ENCODE data around the gene GGTLC1. TPM values are rescaled to one million over a fixed set of nuclear protein-coding genes. Genes with fewer than 3 reads are reported as not detected.

Gene GGTLC1
- total RNA-seq, 1 experiment from 2014 or later: not detected

DNA sequence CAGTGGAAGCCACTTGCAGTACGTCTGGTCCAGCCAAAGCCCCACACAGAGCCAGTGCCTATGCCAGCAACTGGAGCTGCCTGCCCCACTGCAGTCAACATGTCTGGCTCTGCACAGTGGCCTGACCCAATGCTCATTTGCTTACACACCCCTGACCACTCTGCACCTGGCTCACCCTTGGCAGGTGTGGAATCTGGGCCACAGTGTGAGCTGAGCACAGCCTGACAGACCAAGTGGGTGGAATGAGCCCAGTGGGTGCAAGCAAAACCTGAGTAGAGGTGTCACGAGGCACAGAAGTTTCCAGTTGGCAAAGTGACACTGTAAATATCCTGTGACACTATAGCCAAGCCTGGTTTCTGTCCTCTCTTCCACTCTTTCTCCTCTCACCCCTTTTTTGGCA lies 49.5 kb downstream of the GGTLC1 start:
- intact Hi-C loops (cut with micrococcal nuclease; ENCODE audit: unreplicated experiment): no loop called here
- no peaks in the 10 kb centered on the region for H3K9me3 ChIP-seq (ENCODE audit: low read depth, low read length, poor library complexity, severe bottlenecking)
- no TSS peak for BruUV-seq (replicated peaks)
- no peak overlapping the region for H3K27ac ChIP-seq (ENCODE audit: low read depth, low read length, poor library complexity, severe bottlenecking)
- no peak overlapping the region for H3K4me3 ChIP-seq (ENCODE audit: low read depth, low read length, poor library complexity, severe bottlenecking)
- H3K4me1 ChIP-seq (ENCODE audit: insufficient read depth, low read length, poor library complexity, severe bottlenecking): no peaks in the 10 kb centered on the region
- DNase-seq (ENCODE audit: low spot score): no peak
- POLR2A ChIA-PET (ENCODE audit: low non-redundant PET): no interaction called here
- peaks cover under 1% of the 10 kb centered on the region for H3K27me3 ChIP-seq (replicated peaks; ENCODE audit: insufficient read depth, low read depth, low read length, poor library complexity)
- no peaks in the 10 kb centered on the region for H3K36me3 ChIP-seq (ENCODE audit: insufficient read depth, low read length, poor library complexity, severe bottlenecking)
- TF ChIP-seq, protein P1, sequence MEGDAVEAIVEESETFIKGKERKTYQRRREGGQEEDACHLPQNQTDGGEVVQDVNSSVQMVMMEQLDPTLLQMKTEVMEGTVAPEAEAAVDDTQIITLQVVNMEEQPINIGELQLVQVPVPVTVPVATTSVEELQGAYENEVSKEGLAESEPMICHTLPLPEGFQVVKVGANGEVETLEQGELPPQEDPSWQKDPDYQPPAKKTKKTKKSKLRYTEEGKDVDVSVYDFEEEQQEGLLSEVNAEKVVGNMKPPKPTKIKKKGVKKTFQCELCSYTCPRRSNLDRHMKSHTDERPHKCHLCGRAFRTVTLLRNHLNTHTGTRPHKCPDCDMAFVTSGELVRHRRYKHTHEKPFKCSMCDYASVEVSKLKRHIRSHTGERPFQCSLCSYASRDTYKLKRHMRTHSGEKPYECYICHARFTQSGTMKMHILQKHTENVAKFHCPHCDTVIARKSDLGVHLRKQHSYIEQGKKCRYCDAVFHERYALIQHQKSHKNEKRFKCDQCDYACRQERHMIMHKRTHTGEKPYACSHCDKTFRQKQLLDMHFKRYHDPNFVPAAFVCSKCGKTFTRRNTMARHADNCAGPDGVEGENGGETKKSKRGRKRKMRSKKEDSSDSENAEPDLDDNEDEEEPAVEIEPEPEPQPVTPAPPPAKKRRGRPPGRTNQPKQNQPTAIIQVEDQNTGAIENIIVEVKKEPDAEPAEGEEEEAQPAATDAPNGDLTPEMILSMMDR (conservative IDR thresholded peaks at IDR 0.05; ENCODE audit: low read depth, low read length): no peak
- TF ChIP-seq EZH2 (IDR thresholded peaks at IDR 0.05; ENCODE audit: borderline replicate concordance, low read depth, low read length, poor library complexity, severe bottlenecking): no peak
- CTCF ChIA-PET: no interaction called here

- H3K9me3 ChIP-seq (ENCODE audit: low read depth, low read length, poor library complexity, severe bottlenecking): no peaks in the 10 kb centered on the region
- no peak for TF ChIP-seq EZH2 (IDR thresholded peaks at IDR 0.05; ENCODE audit: borderline replicate concordance, low read depth, low read length, poor library complexity, severe bottlenecking)
- TF ChIP-seq, protein P1 (conservative IDR thresholded peaks at IDR 0.05; ENCODE audit: low read depth, low read length): no peak
- no peaks in the 10 kb centered on the region for H3K36me3 ChIP-seq (ENCODE audit: insufficient read depth, low read length, poor library complexity, severe bottlenecking)
- no TSS peak for BruUV-seq (replicated peaks)
- intact Hi-C loops (cut with micrococcal nuclease; ENCODE audit: unreplicated experiment): no loop called here
- no peak overlapping the region for H3K4me3 ChIP-seq (ENCODE audit: low read depth, low read length, poor library complexity, severe bottlenecking)
- H3K27ac ChIP-seq (ENCODE audit: low read depth, low read length, poor library complexity, severe bottlenecking): no peak overlapping the region
- ChIA-PET CTCF (interaction anchor here (0.8 kb wide), 1 partner anchor 12 kb away, joined by 3 read pairs; no protein-coding TSS in a partner anchor), POLR2A (ENCODE audit: low non-redundant PET) (no interaction called here)
- H3K27me3 ChIP-seq (replicated peaks; ENCODE audit: insufficient read depth, low read depth, low read length, poor library complexity): peaks cover 4% of the 10 kb centered on the region
- DNase-seq (ENCODE audit: low spot score): no peak
- H3K4me1 ChIP-seq (ENCODE audit: insufficient read depth, low read length, poor library complexity, severe bottlenecking): no peaks in the 10 kb centered on the region
These were observed 50.5 kb downstream of the GGTLC1 start for GRCh38 chr20:23938118-23938438.

- Histone ChIP-seq H3K36me3 (ENCODE audit: insufficient read depth, low read length, poor library complexity, severe bottlenecking) (no peaks in the 10 kb centered on the region), H3K27me3 (replicated peaks; ENCODE audit: insufficient read depth, low read depth, low read length, poor library complexity) (peaks cover 4% of the 10 kb centered on the region), H3K4me3 (ENCODE audit: low read depth, low read length, poor library complexity, severe bottlenecking) (no peak overlapping the region), H3K27ac (ENCODE audit: low read depth, low read length, poor library complexity, severe bottlenecking) (no peak overlapping the region), H3K4me1 (ENCODE audit: insufficient read depth, low read length, poor library complexity, severe bottlenecking) (no peaks in the 10 kb centered on the region), H3K9me3 (ENCODE audit: low read depth, low read length, poor library complexity, severe bottlenecking) (no peaks in the 10 kb centered on the region)
- intact Hi-C loops (cut with micrococcal nuclease; ENCODE audit: unreplicated experiment): loop anchor here (2.0 kb wide), 1 partner anchor 981 kb away; no protein-coding TSS in a partner anchor
- TF ChIP-seq, protein P1 (conservative IDR thresholded peaks at IDR 0.05; ENCODE audit: low read depth, low read length): peak; percentile 73
- TF ChIP-seq EZH2 (IDR thresholded peaks at IDR 0.05; ENCODE audit: borderline replicate concordance, low read depth, low read length, poor library complexity, severe bottlenecking): no peak
- DNase-seq (ENCODE audit: low spot score): peak; percentile 63
- no TSS peak for BruUV-seq (replicated peaks)
- ChIA-PET CTCF (interaction anchor here (0.8 kb wide), 2 partner anchors 13 to 1462 kb away, joined by 3 to 4 read pairs; no protein-coding TSS in a partner anchor), POLR2A (ENCODE audit: low non-redundant PET) (no interaction called here)
These were observed 51.1 kb downstream of the GGTLC1 start for GRCh38 chr20:23937303-23938117.

Other genes starting within 250 kb of the GGTLC1 start
- gene CST1, start 237.8 kb downstream of the GGTLC1 start, total RNA-seq (2021): not detected in 2 replicates
- gene CST2, start 162.1 kb downstream of the GGTLC1 start, total RNA-seq (2021): not detected in 2 replicates
- gene CST5, start 109.0 kb downstream of the GGTLC1 start, total RNA-seq (2021): not detected in 2 replicates